Esophagus muscularis mucosa (tissue), 4 donors: ENCODE results near the gene NDUFB7. TPM values are rescaled to one million over a fixed set of nuclear protein-coding genes. Genes with fewer than 3 reads are reported as not detected.

Experiments
- DNase-seq: peaks from one replicate; pipeline ENCODE4 v3.0.0-alpha.2; 2017; ENCODE audit errors: extremely low spot score
- H3K27ac ChIP-seq, 4 donors: fragments of 200-600 bp; sonication (generic); replicated peaks in 1 of 4; 1 replicate in 3 of 4; 2 replicates in 1 of 4; pipeline ENCODE4 v1.5.1; 2016 to 2019; ENCODE audit warnings: mild to moderate bottlenecking in 1 of 4
- H3K27me3 ChIP-seq, 4 donors: fragments of 200-600 bp; sonication (generic); one replicate each; pipeline versions ENCODE4 v1.5.1 to v1.6.0; 2016 to 2019
- H3K36me3 ChIP-seq, 4 donors: fragments of 200-600 bp; sonication (generic); one replicate each; pipeline ENCODE4 v1.5.1; 2016 to 2019
- H3K4me1 ChIP-seq, 4 donors: fragments of 200-600 bp; sonication (generic); one replicate each; pipeline ENCODE4 v1.5.1; 2016 to 2019
- H3K4me3 ChIP-seq, 4 donors: fragments of 200-600 bp; sonication (generic); 1 replicate in 2 of 4; 2 replicates in 2 of 4; pipeline ENCODE4 v1.5.1; 2016 to 2019; ENCODE audit warnings: mild to moderate bottlenecking in 4 of 4, moderate library complexity in 1 of 4
- H3K9me3 ChIP-seq, 4 donors: fragments of 200-600 bp; sonication (generic); 1 replicate in 3 of 4; 2 replicates in 1 of 4; pipeline ENCODE4 v1.5.1; 2016 to 2019
- CTCF ChIP-seq, 3 experiments: fragments of 200-600 bp in 2 of 3; fragments of 450-650 bp in 1 of 3; sonication (generic) in 2 of 3; IDR thresholded peaks; one replicate each; pipeline ENCODE4 v1.5.1; 2017 to 2019; ENCODE audit warnings: antibody characterized with exemption in 3 of 3, mild to moderate bottlenecking in 2 of 3, moderate library complexity in 1 of 3
- EP300 ChIP-seq: sonication (generic); formaldehyde crosslinking; IDR thresholded peaks from one replicate; pipeline ENCODE4 v1.6.1; 2017; ENCODE audit warnings: antibody characterized with exemption
- POLR2A ChIP-seq: fragments of 450-650 bp; IDR thresholded peaks from one replicate; pipeline ENCODE4 v1.6.1; 2017; ENCODE audit warnings: antibody characterized with exemption, moderate library complexity, mild to moderate bottlenecking, low read depth
- POLR2AphosphoS5 ChIP-seq, 2 donors: sonication (generic); formaldehyde crosslinking; IDR thresholded peaks; one replicate each; pipeline ENCODE4 v1.6.1; 2017; ENCODE audit warnings: antibody characterized with exemption in 2 of 2
- WGBS: methylation state at CpG from one replicate; pipeline ENCODE4 v1.1.5; 2018; 5-methylcytosine and 5-hydroxymethylcytosine counted together
- intact Hi-C: fragments of 100-400 bp; cut with DNase I; formaldehyde crosslinking; loops from one replicate; pipeline ENCODE4 v1.15.1; 2023
- total RNA-seq, 4 donors: library from RNA; depleted of rRNA; stranded (reverse); fragments of >200 nt; gene quantifications; one replicate each; pipeline versions ENCODE4 v1.1.0 to v1.2.1, GENCODE V29; 2016

Gene NDUFB7
- total RNA-seq, 4 donors from 2014 or later: 297 to 522 (median 319) TPM

- H3K9me3 ChIP-seq: no peaks in the 10 kb centered on the region
- H3K36me3 ChIP-seq: peaks cover 0 to 5% (median 0%) of the 10 kb centered on the region in 4 donors
- TF ChIP-seq CTCF (IDR thresholded peaks at IDR 0.05): no peak
- no peak for TF ChIP-seq POLR2A
- no peak for TF ChIP-seq POLR2AphosphoS5 (IDR thresholded peaks at IDR 0.05)
- TF ChIP-seq EP300: no peak
- DNase-seq: no peak
- peaks cover 17 to 39% (median 31%) of the 10 kb centered on the region in 4 donors for H3K4me1 ChIP-seq
- H3K4me3 ChIP-seq: no peak overlapping the region
- H3K27ac ChIP-seq: no peak overlapping the region
- no peaks in the 10 kb centered on the region for H3K27me3 ChIP-seq
- intact Hi-C loops: no loop called here
- 89% methylated on average over 19 of the region's 19 CpGs for WGBS
Measured at GRCh38 chr19:14540741-14541525, 30.9 kb downstream of the NDUFB7 start.

- peak overlapping the region in 3 of 4 donors; percentile 38 to 44 (median 39) for H3K27ac ChIP-seq
- H3K4me1 ChIP-seq: peaks cover 11 to 18% (median 12%) of the 10 kb centered on the region in 4 donors
- WGBS: 31% methylated on average over 23 of the region's 24 CpGs
- H3K27me3 ChIP-seq: no peaks in the 10 kb centered on the region
- intact Hi-C loops: no loop called here
- no peaks in the 10 kb centered on the region for H3K9me3 ChIP-seq
- peak overlapping the region in 3 of 4 donors; percentile 31 to 42 (median 36) for H3K4me3 ChIP-seq
- H3K36me3 ChIP-seq: peaks cover 0 to 8% (median 4%) of the 10 kb centered on the region in 4 donors
- no peak for DNase-seq
- TF ChIP-seq POLR2A (no peak), EP300 (no peak), CTCF (IDR thresholded peaks at IDR 0.05) (no peak), POLR2AphosphoS5 (IDR thresholded peaks at IDR 0.05) (no peak)
Measured at GRCh38 chr19:14536926-14537692, 34.8 kb downstream of the NDUFB7 start.

DNA sequence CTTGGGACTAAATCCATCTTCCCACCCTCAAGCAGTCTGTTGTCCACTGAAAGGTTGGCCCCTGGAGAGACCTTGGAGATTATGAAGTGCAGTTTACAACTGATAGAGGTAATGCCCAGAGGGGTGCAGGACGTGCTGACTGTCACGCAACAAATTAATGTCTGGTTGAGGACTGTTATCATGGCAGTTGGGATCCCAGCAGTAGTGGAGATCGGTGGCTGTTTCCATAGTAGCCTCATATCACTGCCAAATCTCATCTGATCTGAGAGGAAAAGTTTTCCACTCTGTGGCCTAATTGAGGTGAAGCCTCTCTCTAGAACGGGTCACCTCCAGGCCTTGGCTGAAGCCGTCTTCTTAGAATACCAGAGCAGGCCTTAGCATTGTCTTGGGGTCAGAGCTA is 38.4 kb downstream of the NDUFB7 start:
- peaks cover 0 to 5% (median 3%) of the 10 kb centered on the region in 4 donors for H3K36me3 ChIP-seq
- intact Hi-C loops: no loop called here
- WGBS: 91% methylated on average over 5 of the region's 5 CpGs
- H3K4me3 ChIP-seq: no peak overlapping the region
- peaks cover 26 to 42% (median 36%) of the 10 kb centered on the region in 4 donors for H3K4me1 ChIP-seq
- H3K27me3 ChIP-seq: no peaks in the 10 kb centered on the region
- no peaks in the 10 kb centered on the region for H3K9me3 ChIP-seq
- no peak for DNase-seq
- no peak overlapping the region for H3K27ac ChIP-seq
- TF ChIP-seq POLR2A (no peak), CTCF (IDR thresholded peaks at IDR 0.05) (no peak)

- H3K9me3 ChIP-seq: no peaks in the 10 kb centered on the region
- intact Hi-C loops: no loop called here
- H3K4me3 ChIP-seq: peak overlapping the region in 3 of 4 donors; percentile 59 to 73 (median 60)
- no peak for DNase-seq
- peak overlapping the region in 3 of 4 donors; percentile 88 to 93 (median 93) for H3K27ac ChIP-seq
- peaks cover 0 to 5% (median 3%) of the 10 kb centered on the region in 4 donors for H3K36me3 ChIP-seq
- no peaks in the 10 kb centered on the region for H3K27me3 ChIP-seq
- peaks cover 23 to 28% (median 25%) of the 10 kb centered on the region in 4 donors for H3K4me1 ChIP-seq
- 73% methylated on average over 3 of the region's 3 CpGs for WGBS
- TF ChIP-seq POLR2AphosphoS5 (IDR thresholded peaks at IDR 0.05) (no peak), EP300 (no peak), CTCF (IDR thresholded peaks at IDR 0.05) (no peak), POLR2A (no peak)
Measured at GRCh38 chr19:14530506-14530905, 41.4 kb downstream of the NDUFB7 start.
